HG03196 (cell line): ENCODE results near the gene ZNF462.

Source experiments
- ATAC-seq: cut with Tn5 transposase; IDR thresholded peaks from one replicate; pipeline ENCODE4 v1.9.1; 2021; ENCODE audit not compliant: unreplicated experiment

Gene ZNF462

GRCh38 chr9:106861640-106862109 lies 1.3 kb upstream of the ZNF462 start:
- no peak for ATAC-seq

DNA sequence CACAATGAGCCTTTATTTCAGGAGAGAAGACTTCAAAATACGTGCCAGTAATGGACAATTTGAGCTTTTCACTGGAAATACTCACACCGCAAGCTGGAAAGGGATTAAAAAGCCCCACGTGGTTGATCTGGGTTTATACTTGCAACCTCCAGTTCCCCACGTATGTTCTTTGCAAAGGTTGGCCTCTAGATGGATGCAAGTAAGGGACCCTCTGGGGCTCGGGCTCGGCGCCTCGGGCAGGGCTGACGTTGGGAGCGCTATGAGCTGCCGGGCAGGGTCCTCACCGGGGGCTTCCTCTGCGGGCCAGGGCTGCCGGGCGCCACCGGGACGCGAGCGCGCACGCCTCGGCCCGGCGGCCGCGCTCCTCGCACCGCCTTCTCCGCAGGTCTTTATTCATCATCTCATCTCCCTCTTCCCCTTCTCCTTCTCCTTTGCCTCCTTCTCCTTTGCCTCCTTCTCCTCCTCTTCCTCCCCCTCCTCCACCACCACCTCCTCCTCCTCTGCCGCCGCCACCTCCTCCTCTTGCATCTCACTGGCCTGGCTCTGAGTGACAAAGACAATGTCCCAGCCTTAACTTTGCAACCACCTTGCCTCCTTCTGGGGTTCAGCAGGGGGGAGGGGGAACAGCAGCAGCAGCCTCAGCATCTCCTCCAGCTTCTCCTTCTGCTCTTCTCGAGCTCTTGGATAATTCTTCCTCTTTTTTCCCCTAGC lies 701 bp upstream of the ZNF462 start:
- no peak for ATAC-seq

GRCh38 chr9:106864373-106865143 lies 1.6 kb downstream of the ZNF462 start:
- ATAC-seq, result no peak

GRCh38 chr9:106866243-106866642 lies 3.3 kb downstream of the ZNF462 start:
- ATAC-seq, result no peak

- no peak for ATAC-seq
Observed at GRCh38 chr9:106867286-106867685, 4.3 kb downstream of the ZNF462 start.

- no peak for ATAC-seq
Observed at GRCh38 chr9:106868087-106868486, 5.1 kb downstream of the ZNF462 start.

DNA sequence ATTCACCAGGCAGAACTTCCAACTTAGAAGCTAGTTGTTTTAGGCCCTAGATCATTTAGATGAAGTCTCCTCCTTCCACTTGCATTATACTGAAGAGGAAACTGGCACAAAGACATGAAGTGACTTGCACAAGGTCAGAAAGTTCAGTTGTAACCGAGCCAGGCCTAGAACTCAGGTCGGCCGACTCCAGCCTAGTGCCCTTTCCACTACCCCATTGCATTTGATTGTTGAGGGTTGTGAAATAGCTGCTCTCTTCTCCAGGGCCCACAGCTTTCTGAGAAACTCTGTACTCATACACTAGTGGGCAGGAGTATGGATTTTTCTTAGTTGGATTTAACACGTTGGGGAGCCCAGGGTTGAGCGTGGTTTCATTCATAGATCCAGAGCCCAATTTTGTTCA lies 5.6 kb downstream of the ZNF462 start:
- no peak for ATAC-seq

- no peak for ATAC-seq
Observed at GRCh38 chr9:106869028-106869427, 6.1 kb downstream of the ZNF462 start.

- no peak for ATAC-seq
Observed at GRCh38 chr9:106869458-106869857, 6.5 kb downstream of the ZNF462 start.

- no peak for ATAC-seq
Observed at GRCh38 chr9:106872641-106873040, 9.7 kb downstream of the ZNF462 start.

GRCh38 chr9:106874031-106874430 lies 11.1 kb downstream of the ZNF462 start:
- ATAC-seq, result no peak

DNA sequence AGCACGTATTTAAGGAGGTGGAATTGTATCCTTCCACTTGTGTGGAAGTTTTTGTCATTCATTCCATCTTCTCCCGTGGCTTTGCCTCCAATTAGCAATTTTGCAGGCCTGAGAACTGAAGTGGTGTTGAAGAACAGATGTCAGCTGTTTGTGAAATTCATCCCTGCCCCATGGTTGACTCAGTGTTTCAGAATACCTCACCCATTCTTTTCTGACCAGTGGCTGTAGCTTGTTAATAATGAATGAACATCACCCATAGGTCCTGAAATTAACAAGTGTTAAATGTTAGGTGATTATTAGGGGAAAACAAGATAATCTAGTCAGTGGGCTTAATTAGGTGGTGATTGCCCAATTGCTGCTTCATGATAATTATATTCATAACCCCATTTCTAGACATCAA lies 11.7 kb downstream of the ZNF462 start:
- no peak for ATAC-seq

- ATAC-seq, result no peak
Observed at GRCh38 chr9:106875529-106875928, 12.6 kb downstream of the ZNF462 start.

GRCh38 chr9:106877345-106877744 lies 14.4 kb downstream of the ZNF462 start:
- no peak for ATAC-seq

DNA sequence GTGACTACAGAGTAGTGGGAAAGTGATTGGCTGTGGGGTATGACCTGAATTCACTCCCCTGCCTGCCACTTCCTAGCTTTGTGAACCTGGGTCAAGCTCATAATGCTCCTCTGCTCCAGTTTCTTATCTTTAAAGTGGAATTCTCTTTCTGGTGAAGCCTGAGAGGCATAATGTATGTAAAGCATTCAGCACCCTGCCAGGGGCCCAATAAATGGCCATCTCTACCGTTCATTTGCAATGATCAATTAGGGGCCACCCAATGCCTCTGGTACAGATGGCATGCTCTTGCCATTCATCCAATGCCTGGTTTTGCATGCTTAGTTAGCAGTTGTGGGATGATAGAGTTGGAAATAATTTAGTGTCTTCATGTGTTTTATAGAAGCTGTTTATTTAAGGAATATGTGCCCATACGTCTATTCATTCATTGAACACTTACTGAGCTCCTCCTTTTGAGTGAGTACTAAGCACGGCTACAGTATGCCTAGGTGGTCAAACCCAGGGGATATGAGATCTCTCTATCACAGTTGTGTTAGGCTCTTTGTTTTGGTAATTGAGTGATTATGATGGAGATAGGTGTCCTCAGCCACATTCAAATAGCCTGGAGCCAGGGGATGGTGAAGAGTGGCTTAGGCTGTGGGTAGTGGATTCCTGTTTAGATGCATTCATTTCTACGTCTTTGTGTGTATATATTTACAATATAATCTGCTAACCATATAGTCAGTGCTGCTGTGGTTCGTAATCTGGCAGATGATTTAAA lies 15.3 kb downstream of the ZNF462 start:
- no peak for ATAC-seq

DNA sequence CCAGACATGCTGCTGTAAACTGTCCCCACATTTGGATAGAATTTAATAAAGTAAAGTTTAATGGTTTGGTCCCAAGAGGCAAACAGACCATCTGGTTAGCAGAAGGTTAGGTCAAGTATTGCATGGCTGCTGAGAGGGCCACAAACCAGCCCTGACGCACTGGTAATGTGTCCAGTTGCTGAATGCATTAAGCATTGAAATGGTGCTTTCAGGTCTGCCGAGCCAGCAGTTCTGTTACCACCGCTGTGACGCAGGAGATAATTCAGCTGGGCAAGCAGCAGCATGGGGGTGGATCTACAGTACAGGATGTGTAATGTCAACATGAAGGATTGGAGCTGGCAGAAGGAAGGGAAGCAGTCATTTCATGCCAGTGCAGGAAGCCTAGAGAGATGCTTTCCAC lies 16.0 kb downstream of the ZNF462 start:
- ATAC-seq, result no peak

DNA sequence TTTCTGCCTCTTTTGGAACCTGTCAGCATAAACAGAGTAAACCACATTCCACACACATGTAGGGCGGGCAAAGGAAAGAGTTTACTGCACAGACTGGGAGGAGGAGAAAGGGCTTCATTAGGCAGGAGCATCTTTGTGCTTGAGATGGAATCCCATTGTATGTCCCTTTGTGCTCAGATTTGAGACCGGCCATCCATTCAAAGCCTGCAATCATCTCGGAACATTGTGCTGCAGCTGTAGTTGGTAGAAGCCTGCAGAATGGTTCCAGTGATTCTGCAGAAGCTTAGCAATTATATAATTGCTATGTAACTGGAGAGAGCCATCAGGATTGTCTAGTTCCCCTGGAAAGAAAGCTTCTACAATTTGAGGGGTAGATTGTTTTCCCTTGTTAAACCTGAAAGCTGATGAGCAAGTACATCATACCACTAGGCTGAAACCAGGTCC lies 16.5 kb downstream of the ZNF462 start:
- ATAC-seq, result no peak

DNA sequence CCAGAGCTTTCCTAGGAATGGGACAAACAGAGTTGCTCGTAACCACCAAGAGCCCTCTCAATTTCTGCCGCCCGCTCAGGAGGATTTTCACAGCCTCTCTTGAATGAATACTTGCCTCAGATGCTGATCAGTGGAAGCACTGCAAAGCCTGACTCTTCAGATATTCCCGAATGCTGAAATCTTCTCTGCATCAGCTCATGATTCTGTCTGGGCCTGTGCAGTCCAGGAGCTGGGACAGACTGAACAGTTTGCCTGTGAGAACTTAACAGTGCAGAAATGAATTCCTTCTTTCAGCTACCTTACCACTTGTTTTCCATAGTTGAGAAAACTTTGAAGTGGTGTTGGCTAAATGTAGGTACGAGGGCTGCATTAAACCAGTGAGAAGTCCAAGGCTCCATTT lies 17.1 kb downstream of the ZNF462 start:
- no peak for ATAC-seq

GRCh38 chr9:106880863-106881262 lies 17.9 kb downstream of the ZNF462 start:
- no peak for ATAC-seq

DNA sequence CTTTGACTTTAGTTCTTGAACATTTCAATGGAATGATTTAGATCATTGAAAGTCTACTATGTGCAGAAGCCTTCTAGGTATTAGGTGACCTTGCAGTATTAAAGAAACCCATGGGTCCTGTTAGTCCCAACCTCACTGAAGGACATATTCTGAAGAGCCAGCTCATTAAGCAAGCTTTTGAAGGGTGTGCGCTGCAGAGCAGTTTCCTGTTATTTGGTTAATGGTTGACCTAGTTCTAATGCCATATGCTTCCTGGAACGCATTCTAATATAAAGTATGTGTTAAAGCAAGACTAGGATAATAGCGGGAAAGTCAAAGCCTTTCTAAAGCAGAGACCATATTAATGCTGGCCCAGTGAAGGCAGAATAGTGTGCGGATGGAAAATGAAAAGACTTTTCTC lies 20.1 kb downstream of the ZNF462 start:
- ATAC-seq, result no peak

DNA sequence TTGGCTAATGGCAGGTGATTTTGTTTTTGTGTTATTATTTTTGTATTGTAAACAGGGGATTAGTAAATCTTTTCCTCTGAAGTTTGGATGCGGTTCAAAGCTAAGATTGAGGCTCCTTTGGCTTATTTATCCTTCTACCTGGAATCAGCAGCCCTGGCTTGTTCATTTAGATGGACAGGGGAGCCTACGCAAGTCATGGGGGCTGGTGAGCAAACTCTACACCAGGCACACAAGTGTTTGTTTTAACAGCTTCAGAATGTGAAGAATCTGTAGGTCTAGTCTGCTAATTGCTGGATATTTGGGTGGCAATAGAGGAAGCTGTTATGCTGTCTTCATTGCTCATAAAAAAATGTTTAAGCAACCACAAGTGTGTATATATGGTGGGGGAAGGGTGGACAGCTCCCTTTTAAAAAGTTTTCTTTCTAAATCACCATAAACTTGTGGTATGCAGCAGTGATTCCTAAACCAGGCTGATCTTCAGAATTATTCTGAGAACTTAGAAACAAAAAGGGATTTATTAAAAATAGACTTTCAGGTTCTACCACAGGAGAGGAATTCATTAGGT lies 20.7 kb downstream of the ZNF462 start:
- no peak for ATAC-seq
